ENCODE results near the gene ZNF668. TPM values are rescaled to one million over a fixed set of nuclear protein-coding genes. Genes with fewer than 3 reads are reported as not detected.

Gene ZNF668
- total and polyA plus RNA-seq, 2 of the 4 experiments (the other 2 are of a cell fraction) = 4.5 to 11.6 TPM

- Histone ChIP-seq H2AFZ (replicated peaks; ENCODE audit: low read length, poor library complexity) (peak overlapping the region; percentile 4), H3K36me3 (ENCODE audit: control insufficient read depth, insufficient read depth, low read length) (no peaks in the 10 kb centered on the region)
- in situ Hi-C loops (cut with MboI; ENCODE audit: low sequenced_read_pairs) = no loop called here
Observed at GRCh38 chr16:31099860-31100638, 26.0 kb upstream of the ZNF668 start.

More at GRCh38 chr16:31099860-31100638, 26.0 kb upstream of the ZNF668 start:
- H3K27ac ChIP-seq (ENCODE audit: insufficient read depth, low read length) = no peak overlapping the region
- peak overlapping the region; percentile 43; the same call in 1 of the 2 replicates for H2AK5ac ChIP-seq (ENCODE audit: low read depth, low read length)
- H3K23ac ChIP-seq (ENCODE audit: low read depth, low read length) = no peak overlapping the region
- ATAC-seq (ENCODE audit: low read depth) (peak; percentile 60), DNase-seq (peak; percentile 82)
- dilution Hi-C loops (cut with HindIII; ENCODE audit: low sequenced_read_pairs, unreplicated experiment) (no loop called here), intact Hi-C loops (cut with micrococcal nuclease) (no loop called here)
- H3K4me1 ChIP-seq (ENCODE audit: control insufficient read depth, insufficient read depth, low read length) = no peaks in the 10 kb centered on the region
- ChIA-PET POLR2A (ENCODE audit: unreplicated experiment) (no interaction called here), CTCF (interaction anchor here (0.6 to 1.6 kb wide), 4 partner anchors 14 to 567 kb away, joined by 3 to 4 read pairs (median 4); partner anchors contain the start of gene KAT8)
- no peak overlapping the region for H2BK120ac ChIP-seq (ENCODE audit: low read depth, low read length)
- no peak overlapping the region for H3K56ac ChIP-seq (ENCODE audit: extremely low read depth, insufficient read depth, low read length)
- no peak overlapping the region for H4K5ac ChIP-seq (ENCODE audit: low read depth, low read length)
- no peak overlapping the region for H4K8ac ChIP-seq (ENCODE audit: low read depth in 2 of 2, low read length in 2 of 2)
- no peaks in the 10 kb centered on the region for H3K27me3 ChIP-seq (ENCODE audit: control insufficient read depth, insufficient read depth, low read length)
- H2AK9ac ChIP-seq (replicated peaks; ENCODE audit: low read depth, low read length, poor library complexity) = no peak overlapping the region
- peaks cover 4% of the 10 kb centered on the region for H3K9me3 ChIP-seq (ENCODE audit: control insufficient read depth, insufficient read depth, low read length)
- H3K9ac ChIP-seq (ENCODE audit: low read depth, low read length) = no peak overlapping the region
- peak overlapping the region; percentile 1 for H2BK20ac ChIP-seq (ENCODE audit: low read depth, low read length)
- no peak overlapping the region for H3K18ac ChIP-seq (ENCODE audit: low read depth, low read length)
- 0 out of 4 replicates have a peak, but pooled peaks cover 0 to 7% of the 10 kb centered on the region in 2 experiments for H3K79me1 ChIP-seq (ENCODE audit: low read depth in 1 of 2, low read length in 2 of 2)
- H3K9me1 ChIP-seq (ENCODE audit: insufficient read depth, low read length) = peaks cover 8% of the 10 kb centered on the region; the same call in 1 of the 2 replicates
- 33% methylated on average over 2 of the region's 4 CpGs; no CpG with 5 or more reads in 1 of the 2 experiments for WGBS, 2 experiments (ENCODE audit: extremely low coverage in 2 of 2, insufficient read length in 1 of 2)
- H4K20me1 ChIP-seq (ENCODE audit: insufficient read depth, low read length) = no peaks in the 10 kb centered on the region
- BruUV-seq (replicated peaks) = no TSS peak
- no peak overlapping the region for H4K91ac ChIP-seq (ENCODE audit: insufficient read depth, low read depth, low read length)
- no peak overlapping the region for H3K4me2 ChIP-seq (ENCODE audit: low read depth, low read length)
- no peak overlapping the region for H3K4me3 ChIP-seq (ENCODE audit: insufficient read depth, low read depth, low read length)
- no peak overlapping the region for H2BK15ac ChIP-seq (ENCODE audit: low read depth, low read length)
- TF ChIP-seq NFE2L2 (IDR thresholded peaks at IDR 0.05; ENCODE audit: low read depth, low read length) (peak; percentile 16; the same call in 1 of the 2 replicates), SMC3 (IDR thresholded peaks at IDR 0.05; ENCODE audit: low read depth, low read length) (no peak)
- no peak overlapping the region for H3K4ac ChIP-seq (ENCODE audit: low read depth, low read length)
- H2BK5ac ChIP-seq (ENCODE audit: low read depth, low read length, poor library complexity, severe bottlenecking) = no peak overlapping the region
- no peak overlapping the region for H3K14ac ChIP-seq (replicated peaks; ENCODE audit: low read depth, low read length)

All from IMR-90 (cell line).